ENCODE results near the gene CDKN2A. TPM values are rescaled to one million over a fixed set of nuclear protein-coding genes. Genes with fewer than 3 reads are reported as not detected.

CDKN2A gene
- total and polyA plus RNA-seq, 2 donors (not counting 1 experiment from before 2014, with no cell fraction given), result 6.4 to 11.7 TPM

Other genes with a start within 250 kb of the CDKN2A start
- 28.8 and 38.4 TPM in 2 replicates for gene MTAP, start 191.8 kb downstream of the CDKN2A start, total RNA-seq
- gene MTAP, start 191.8 kb downstream of the CDKN2A start, polyA plus RNA-seq, result 9.8 and 10.3 TPM in 2 replicates
- gene CDKN2B-AS1, start 399 bp upstream of the CDKN2A start, total RNA-seq, result 2.5 and 3.2 TPM in 2 replicates
- gene CDKN2B-AS1, start 399 bp upstream of the CDKN2A start, polyA plus RNA-seq, result 1.0 and 1.3 TPM in 2 replicates
- gene CDKN2B, start 14.9 kb upstream of the CDKN2A start, total RNA-seq, result 0.42 and 1.3 TPM in 2 replicates
- 0.36 and 0.39 TPM in 2 replicates for gene CDKN2B, start 14.9 kb upstream of the CDKN2A start, polyA plus RNA-seq